Hepatocyte (in vitro differentiated cells): Measurements from ENCODE around the gene KCND3. TPM values are rescaled to one million over a fixed set of nuclear protein-coding genes. Genes with fewer than 3 reads are reported as not detected.

Experiments used
- DNase-seq: peaks from one replicate; pipeline ENCODE4 v3.0.0-alpha.2; 2016; ENCODE audit warnings: low spot score
- H2AFZ ChIP-seq: fragments of 200-600 bp; sonication (generic); 2 replicates; pipeline ENCODE4 v1.6.0; 2016; ENCODE audit warnings: antibody characterized with exemption, mild to moderate bottlenecking
- H3K27ac ChIP-seq: fragments of 200-600 bp; sonication (generic); 2 replicates; pipeline ENCODE4 v1.5.1; 2016; ENCODE audit warnings: mild to moderate bottlenecking
- H3K27me3 ChIP-seq: fragments of 200-600 bp; sonication (generic); 2 replicates; pipeline ENCODE4 v1.6.1; 2016
- H3K36me3 ChIP-seq: fragments of 200-600 bp; sonication (generic); replicated peaks from 2 replicates; pipeline ENCODE4 v1.5.1; 2016; ENCODE audit warnings: low read depth; ENCODE audit not compliant: insufficient read depth
- H3K4me1 ChIP-seq: fragments of 200-600 bp; sonication (generic); 2 replicates; pipeline ENCODE4 v1.5.1; 2016; ENCODE audit warnings: mild to moderate bottlenecking, moderate library complexity; ENCODE audit not compliant: insufficient read depth
- H3K4me2 ChIP-seq: fragments of 200-600 bp; sonication (generic); 2 replicates; pipeline ENCODE4 v1.6.0; 2016
- H3K4me3 ChIP-seq: fragments of 200-600 bp; sonication (generic); 2 replicates; pipeline ENCODE4 v1.5.1; 2016; ENCODE audit warnings: mild to moderate bottlenecking
- H3K79me2 ChIP-seq: fragments of 200-600 bp; sonication (generic); 2 replicates; pipeline ENCODE4 v1.6.0; 2017; ENCODE audit warnings: mild to moderate bottlenecking
- H3K9me2 ChIP-seq: fragments of 200-600 bp; sonication (generic); replicated peaks from 2 replicates; pipeline ENCODE4 v1.6.0; 2017; ENCODE audit warnings: mild to moderate bottlenecking; ENCODE audit not compliant: insufficient read depth
- H3K9me3 ChIP-seq: fragments of 200-600 bp; sonication (generic); 2 replicates; pipeline ENCODE4 v1.5.1; 2016; ENCODE audit warnings: low read depth, mild to moderate bottlenecking
- H4K20me1 ChIP-seq: fragments of 200-600 bp; sonication (generic); 2 replicates; pipeline ENCODE4 v1.6.0; 2016; ENCODE audit warnings: mild to moderate bottlenecking; ENCODE audit not compliant: insufficient read depth, poor library complexity, severe bottlenecking
- EZH2 ChIP-seq: fragments of 200-600 bp; sonication (generic); IDR thresholded peaks from 2 replicates; pipeline ENCODE4 v1.6.1; 2016; ENCODE audit warnings: antibody characterized with exemption, mild to moderate bottlenecking, borderline replicate concordance
- EZH2phosphoT487 ChIP-seq: fragments of 200-600 bp; sonication (generic); IDR thresholded peaks from one replicate; pipeline ENCODE4 v1.6.1; 2018; ENCODE audit warnings: antibody characterized with exemption, mild to moderate bottlenecking, low read depth, moderate library complexity; ENCODE audit not compliant: unreplicated experiment, severe bottlenecking
- WGBS: methylation state at CpG from one replicate; pipeline ENCODE4 v1.1.6; 2016; ENCODE audit warnings: low lambda C conversion rate; ENCODE audit errors: missing lambda C conversion rate; 5-methylcytosine and 5-hydroxymethylcytosine counted together
- polyA plus RNA-seq: library from polyadenylated mRNA; unstranded; fragments of >200 nt; fragmentation: Nextera tagmentation; extraction: Ambion mirVana; gene quantifications from 2 replicates; pipeline ENCODE4 v1.2.1, GENCODE V29; 2016
- total RNA-seq: library from RNA; depleted of rRNA; stranded (reverse); fragments of >200 nt; gene quantifications from 2 replicates; pipeline ENCODE4 v1.2.3, GENCODE V29; 2014
- TF ChIP-seq, protein P1 (sequence below): fragments of 200-600 bp; sonication (generic); IDR thresholded peaks from 2 replicates; pipeline ENCODE4 v1.5.1; 2016; ENCODE audit warnings: antibody characterized with exemption, mild to moderate bottlenecking; ENCODE audit not compliant: poor library complexity

KCND3 gene
- total and polyA plus RNA-seq, 2 experiments from 2014 or later = 1.4 to 2.7 TPM

DNA sequence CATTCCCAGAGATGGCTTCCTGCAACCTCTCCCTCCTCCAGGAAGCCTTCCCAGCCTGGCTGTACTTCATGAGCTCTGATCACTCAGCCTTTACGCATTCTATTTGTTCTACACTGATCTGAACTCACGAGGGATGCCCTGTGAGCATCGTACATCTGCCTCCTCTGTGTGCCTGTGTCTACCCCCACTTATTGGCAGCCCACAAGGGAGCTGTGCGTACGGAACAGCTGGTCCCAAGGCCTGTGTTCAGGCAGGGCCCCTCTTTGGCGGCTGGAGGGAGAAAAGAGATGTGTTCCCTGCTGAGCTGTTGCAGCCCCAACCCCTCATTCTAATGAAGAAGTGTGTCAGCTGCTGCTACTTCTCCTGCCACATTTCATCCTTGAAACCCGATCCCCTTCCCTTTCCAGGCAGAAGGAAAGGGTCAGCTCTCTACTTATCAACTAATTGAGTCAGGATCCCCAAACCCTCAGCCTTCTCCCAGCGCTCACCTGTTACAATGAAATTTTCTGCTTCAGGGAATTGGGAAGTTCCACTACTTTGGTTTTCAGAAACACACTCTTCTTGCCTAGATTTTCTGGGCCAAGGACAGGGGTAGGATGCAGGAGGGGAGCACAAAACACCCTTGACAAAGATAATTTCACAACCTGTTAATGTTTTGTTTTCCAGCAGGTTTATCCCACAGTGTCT is 253.5 kb downstream of the KCND3 start:
- Histone ChIP-seq H3K4me3 (no peak overlapping the region), H3K79me2 (peaks cover 5% of the 10 kb centered on the region), H3K36me3 (no peaks in the 10 kb centered on the region), H2AFZ (no peak overlapping the region), H3K27ac (no peak overlapping the region), H3K9me3 (no peaks in the 10 kb centered on the region), H3K4me1 (peaks cover 22% of the 10 kb centered on the region), H3K27me3 (peaks cover 9% of the 10 kb centered on the region), H3K4me2 (no peak overlapping the region), H4K20me1 (peaks cover 4% of the 10 kb centered on the region), H3K9me2 (no peaks in the 10 kb centered on the region)
- TF ChIP-seq, protein P1, sequence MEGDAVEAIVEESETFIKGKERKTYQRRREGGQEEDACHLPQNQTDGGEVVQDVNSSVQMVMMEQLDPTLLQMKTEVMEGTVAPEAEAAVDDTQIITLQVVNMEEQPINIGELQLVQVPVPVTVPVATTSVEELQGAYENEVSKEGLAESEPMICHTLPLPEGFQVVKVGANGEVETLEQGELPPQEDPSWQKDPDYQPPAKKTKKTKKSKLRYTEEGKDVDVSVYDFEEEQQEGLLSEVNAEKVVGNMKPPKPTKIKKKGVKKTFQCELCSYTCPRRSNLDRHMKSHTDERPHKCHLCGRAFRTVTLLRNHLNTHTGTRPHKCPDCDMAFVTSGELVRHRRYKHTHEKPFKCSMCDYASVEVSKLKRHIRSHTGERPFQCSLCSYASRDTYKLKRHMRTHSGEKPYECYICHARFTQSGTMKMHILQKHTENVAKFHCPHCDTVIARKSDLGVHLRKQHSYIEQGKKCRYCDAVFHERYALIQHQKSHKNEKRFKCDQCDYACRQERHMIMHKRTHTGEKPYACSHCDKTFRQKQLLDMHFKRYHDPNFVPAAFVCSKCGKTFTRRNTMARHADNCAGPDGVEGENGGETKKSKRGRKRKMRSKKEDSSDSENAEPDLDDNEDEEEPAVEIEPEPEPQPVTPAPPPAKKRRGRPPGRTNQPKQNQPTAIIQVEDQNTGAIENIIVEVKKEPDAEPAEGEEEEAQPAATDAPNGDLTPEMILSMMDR = no peak
- TF ChIP-seq EZH2phosphoT487 (no peak), EZH2 (no peak)
- WGBS = 51% methylated on average over 8 of the region's 8 CpGs
- DNase-seq = no peak

DNA sequence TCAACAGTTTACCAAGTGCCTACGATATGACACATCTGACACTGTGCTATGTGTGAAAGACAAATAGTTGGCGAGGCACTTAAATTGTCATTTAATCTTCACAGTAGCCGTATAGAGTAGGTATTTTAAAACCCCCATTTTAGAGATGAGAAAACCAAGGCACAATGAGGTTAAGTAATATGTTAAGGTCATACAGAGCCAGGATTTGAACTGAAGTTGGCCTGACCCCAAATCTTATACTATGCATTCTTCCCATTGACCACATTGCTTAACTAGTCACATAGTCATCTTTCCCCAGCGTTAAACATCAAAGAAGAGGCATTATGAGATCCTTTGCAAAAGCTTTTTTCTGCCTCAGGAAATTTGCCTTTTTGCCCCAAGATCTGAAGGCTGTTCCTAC is 254.1 kb downstream of the KCND3 start:
- Histone ChIP-seq H3K27ac (no peak overlapping the region), H3K9me3 (no peaks in the 10 kb centered on the region), H3K4me2 (no peak overlapping the region), H4K20me1 (peaks cover 4% of the 10 kb centered on the region), H2AFZ (no peak overlapping the region), H3K4me1 (peaks cover 22% of the 10 kb centered on the region), H3K27me3 (peaks cover 5% of the 10 kb centered on the region), H3K4me3 (no peak overlapping the region), H3K36me3 (no peaks in the 10 kb centered on the region), H3K9me2 (no peaks in the 10 kb centered on the region), H3K79me2 (peaks cover 5% of the 10 kb centered on the region)
- 91% methylated on average over 4 of the region's 4 CpGs for WGBS
- TF ChIP-seq EZH2phosphoT487 = no peak
- TF ChIP-seq, protein P1 = no peak
- no peak for TF ChIP-seq EZH2
- DNase-seq = no peak

DNA sequence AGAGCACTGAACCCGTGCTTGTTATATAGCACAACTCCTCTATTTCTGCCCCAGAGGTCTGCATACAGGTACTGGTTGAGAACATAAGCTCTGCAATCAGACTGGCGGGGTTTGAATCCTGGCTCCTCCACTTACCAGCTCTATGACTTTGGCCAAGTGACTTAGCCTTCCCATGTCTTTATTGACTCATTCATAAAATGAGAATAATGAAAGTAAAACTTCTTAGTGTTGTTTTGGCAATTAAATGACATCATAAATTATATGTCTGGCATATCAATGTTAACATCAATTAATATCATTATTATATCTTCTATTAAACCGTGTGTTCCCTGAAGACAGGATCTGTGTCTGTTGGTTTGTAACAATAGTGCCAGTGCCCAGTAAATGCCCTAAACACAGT is 254.6 kb downstream of the KCND3 start:
- Histone ChIP-seq H3K4me3 (no peak overlapping the region), H2AFZ (no peak overlapping the region), H3K36me3 (no peaks in the 10 kb centered on the region), H3K4me1 (peaks cover 22% of the 10 kb centered on the region), H3K27ac (no peak overlapping the region), H3K4me2 (no peak overlapping the region), H3K79me2 (peaks cover 5% of the 10 kb centered on the region), H3K27me3 (peaks cover 5% of the 10 kb centered on the region), H3K9me3 (no peaks in the 10 kb centered on the region), H3K9me2 (no peaks in the 10 kb centered on the region), H4K20me1 (peaks cover 4% of the 10 kb centered on the region)
- WGBS = 92% methylated on average over 3 of the region's 3 CpGs
- TF ChIP-seq EZH2 (no peak), EZH2phosphoT487 (no peak)
- TF ChIP-seq, protein P1 = no peak
- no peak for DNase-seq
